GM21390 (cell line): Measurements from ENCODE around the gene SUSD5.
"Not testable (repeated sequence)": the region's sequence is repeated elsewhere in the genome, so short reads cannot be mapped to it uniquely, and the experiment has no call there.

Experiments
- ATAC-seq: cut with Tn5 transposase; IDR thresholded peaks from one replicate; pipeline ENCODE4 v1.9.1; 2021; ENCODE audit not compliant: unreplicated experiment

Gene SUSD5

DNA sequence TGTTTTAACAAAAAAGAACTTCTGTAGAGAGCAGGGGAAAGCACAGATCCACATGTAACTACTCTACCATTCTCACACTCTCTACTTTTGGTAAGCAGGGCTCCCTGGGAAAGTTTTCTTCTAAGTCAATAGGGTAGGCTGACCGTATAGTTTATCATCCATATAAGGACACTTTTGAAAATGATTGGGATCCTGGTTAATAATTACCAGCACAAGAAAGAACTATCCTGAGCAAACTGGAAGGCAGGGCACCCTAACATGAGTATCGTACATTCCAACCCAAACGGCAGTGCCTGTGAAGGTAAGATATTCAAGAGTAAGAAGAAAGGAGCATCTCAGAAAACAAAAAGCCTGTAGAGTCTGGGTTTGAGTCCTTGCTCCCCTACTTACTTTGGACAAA lies 22.1 kb downstream of the SUSD5 start:
- no peak for ATAC-seq

DNA sequence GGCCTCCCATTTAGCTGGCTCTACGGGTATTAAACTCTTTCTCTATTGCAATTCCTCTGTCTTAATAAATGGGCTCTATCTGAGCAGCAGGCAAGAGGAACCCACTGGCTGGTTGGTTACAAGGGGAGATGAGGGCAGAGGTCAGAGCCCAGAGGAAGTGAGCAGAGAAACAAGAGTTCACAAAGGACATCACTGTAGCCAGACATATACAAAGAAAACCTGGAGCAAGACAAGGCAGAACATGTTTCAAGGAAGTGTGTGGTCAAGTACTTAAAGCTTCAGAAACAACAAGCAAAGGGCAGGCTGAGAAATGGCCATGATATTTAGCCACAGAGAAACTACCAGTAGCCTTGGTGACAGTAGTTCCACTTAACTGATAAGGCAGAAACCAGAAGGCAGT lies 24.3 kb downstream of the SUSD5 start:
- ATAC-seq: no peak

DNA sequence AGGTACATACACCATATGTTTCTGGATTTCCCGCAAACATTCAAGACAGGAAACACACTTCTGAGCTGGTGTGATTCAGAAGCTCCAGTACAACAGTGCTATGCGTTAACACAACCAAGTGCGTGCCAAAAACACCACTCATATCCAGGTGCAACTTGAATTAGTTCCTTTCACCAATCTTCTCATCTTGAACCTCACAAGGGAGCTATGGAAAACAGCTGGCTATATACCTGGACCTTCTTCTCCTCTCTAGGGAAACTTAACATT lies 31.3 kb downstream of the SUSD5 start:
- ATAC-seq: no peak

DNA sequence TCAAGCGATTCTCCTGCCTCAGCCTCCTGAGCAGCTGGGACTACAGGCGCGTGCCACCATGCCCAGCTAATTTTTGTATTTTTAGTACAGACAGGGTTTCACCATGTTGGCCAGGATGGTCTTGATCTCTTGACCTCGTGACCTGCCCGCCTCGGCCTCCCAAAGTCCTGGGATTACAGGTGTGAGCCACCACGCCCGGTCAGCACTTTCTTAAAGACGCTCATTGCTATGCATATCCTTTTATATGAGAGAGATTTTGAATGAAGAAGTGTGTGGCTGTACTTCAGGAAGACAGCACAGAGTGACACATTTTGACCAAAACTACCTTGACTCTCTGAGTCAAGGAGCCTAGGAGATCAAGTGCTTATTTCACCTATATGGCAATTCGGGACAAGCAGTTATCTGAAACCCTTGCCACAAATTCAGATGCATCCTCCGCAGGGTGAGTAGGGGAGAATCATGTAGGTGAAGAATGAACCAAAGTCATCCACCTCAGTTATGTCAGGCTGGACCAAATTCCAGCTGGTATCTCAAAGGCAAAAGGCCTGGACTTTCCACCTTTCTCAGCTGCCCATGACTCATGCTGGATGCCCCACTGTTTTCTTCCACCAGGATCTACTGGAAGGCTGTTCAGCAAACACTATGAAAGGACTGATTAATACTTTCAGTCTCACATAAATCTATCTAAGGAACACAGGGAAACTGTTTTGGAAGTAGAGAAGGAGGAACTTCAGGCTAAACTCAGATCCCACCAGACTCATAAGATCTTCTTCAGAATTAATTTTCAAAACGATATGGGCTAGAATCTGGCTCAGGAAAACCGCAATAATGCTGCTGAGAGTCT lies 31.9 kb downstream of the SUSD5 start:
- no peak for ATAC-seq

DNA sequence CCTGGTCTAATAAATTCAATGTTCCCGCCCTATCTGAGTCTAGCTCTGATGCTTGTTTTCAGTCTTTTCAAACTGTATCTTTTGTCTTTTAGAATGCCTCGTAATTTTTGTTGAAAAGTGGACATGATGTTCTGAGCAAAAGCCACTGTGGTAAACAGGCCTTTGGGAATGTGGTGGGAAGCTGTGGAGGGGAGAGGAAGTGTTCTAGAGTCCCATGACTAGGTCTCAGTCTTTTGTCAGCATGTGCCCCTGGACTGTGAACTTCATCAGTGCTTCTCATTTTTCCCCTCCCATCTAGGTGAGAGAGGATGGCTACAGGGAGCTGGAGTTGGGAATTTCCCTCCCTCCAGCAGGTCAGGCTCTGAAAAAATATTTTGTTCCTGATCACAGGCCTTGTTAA lies 33.7 kb downstream of the SUSD5 start:
- ATAC-seq: no peak

DNA sequence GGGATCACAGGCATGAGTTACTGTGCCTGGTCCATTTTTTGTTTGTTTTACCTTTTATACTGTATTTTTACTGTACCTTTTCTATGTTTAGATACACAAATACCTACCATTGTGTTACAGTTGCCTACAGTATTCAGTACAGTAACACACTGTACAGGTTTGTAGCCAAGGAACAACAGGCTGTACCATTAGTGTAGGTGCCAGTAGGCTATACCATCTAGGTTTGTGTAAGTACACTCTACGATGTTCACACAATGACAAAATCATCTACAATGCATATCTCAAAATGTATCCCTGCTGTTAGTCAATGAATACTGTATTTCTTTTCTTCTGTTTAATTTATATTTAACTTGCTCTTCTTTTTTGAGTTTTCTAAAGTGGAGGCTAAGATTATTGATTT lies 37.0 kb downstream of the SUSD5 start:
- not testable (repeated sequence) for ATAC-seq

DNA sequence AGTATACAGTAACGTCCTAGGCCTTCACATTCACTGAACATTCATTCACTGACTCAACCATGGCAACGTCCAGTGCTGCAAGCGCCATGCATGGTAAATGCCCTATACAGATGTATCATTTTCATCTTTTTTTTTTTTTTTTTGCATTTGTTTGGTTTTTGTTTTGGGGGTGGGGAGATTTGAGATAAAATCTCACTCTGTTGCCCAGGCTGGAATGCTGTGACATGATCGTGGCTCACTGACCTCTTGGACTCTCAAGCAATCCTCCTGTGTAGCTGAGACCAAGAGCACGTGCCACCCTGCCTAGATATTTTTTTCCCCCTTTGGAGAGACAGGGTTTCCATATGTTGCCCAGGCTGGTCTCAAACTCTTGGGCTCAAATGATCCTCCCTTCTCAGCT lies 37.4 kb downstream of the SUSD5 start:
- no peak for ATAC-seq

DNA sequence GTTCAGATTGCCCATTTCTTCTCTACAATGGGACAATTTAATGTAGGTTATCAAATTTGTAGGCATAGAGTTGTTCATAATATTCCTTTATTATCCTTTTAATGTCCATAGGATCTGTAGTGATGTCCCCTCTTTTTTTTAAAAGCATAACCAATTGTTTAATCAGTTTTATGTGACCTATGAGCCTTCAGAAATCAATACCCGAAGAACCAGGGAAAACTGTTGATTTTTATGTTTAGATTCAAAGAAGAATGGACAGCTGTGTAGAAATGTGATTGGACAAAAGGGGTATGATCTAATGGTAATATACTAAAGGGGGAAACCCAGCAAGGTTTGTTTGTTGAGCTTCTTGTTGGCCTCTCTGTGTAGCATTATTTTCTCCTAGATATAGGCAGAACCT lies 39.5 kb downstream of the SUSD5 start:
- no peak for ATAC-seq

DNA sequence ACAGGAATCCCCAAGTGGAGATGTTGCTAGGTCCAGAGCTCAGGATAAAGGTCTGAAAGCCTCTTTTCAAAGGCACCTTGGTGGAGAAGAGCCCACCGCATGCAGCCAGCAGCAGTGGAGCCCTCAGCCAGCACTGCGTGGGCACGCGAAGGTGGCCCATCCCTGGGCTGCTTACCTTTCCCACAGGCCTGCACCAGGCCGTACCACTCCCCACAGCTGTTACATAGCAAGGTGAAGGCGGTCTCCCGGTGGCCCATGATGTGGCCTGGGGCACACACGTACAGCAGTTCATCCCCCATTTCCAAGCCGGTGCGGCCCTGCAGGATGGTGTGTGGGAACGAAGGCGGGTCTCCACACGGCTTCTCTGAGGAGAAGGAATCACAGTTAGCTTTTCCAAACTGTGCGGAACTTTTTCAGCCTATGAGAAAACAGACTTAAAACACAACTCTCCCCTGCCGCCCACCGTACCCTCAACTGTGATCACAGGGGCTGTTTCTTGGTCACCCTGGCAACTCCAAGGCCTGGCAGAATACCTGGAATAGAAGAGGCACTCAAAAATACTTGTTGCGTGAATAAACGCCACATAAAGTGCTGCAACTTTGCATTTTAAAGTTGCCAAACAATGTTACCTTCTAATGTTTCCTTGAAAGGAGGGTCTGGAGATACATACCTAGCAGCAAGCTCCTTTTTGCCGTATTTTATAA lies 43.7 kb downstream of the SUSD5 start:
- no peak for ATAC-seq

DNA sequence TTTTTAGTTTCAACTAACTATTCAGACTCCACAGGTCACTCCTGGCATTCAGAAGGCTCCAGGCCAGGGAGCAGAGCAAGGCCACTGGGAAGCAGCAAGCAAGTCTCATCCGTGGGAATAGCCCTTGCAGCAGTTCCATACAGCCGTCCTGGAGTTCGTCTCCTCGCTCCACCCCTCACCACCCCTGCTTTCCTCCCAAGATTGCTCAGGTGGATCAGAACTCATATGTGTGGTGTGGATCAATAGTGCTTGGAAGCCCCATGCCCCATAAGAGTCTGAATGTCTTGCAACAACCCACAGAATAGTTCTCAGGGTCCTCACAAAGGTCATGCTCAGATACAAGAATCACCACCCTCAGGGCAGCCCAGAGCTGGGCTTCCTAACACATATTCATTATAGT lies 44.5 kb downstream of the SUSD5 start:
- no peak for ATAC-seq

DNA sequence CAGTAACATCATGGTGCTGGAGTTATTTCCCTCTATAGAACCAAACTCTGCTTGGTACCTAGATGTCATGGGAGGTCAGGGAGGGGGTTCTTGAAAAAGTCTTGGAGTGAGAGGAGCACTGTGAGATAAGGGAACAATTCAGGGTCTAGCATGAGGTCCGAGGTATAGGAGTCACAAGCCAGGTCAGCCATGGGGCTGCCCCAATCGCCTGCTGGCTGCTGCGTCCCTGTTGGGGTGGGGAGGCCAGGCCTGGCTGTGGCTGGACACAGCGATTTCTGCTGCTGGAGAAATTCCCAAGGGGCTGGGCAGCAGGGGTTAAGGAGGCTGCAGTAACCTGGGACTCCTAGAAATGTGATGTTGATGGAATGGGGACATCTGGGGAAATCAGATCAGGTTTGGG lies 44.9 kb downstream of the SUSD5 start:
- ATAC-seq: no peak

DNA sequence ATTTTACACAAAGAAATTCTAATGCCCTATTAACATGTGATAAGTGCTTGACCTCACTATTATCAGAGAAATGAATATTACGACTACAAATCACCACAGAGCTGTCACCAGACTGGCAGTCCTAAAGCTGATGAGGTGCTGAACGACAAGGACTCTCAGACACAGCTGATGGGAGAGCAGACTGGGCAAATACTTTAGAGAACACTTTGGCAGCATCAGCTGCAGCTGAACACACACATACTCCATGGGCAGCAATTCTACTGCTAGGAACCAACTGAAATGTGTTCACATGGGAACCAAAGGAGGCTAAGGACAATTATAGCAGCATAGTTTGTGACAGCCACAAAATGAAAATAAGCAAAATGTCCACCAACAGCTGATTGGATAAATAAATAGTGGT lies 45.5 kb downstream of the SUSD5 start:
- ATAC-seq: no peak

DNA sequence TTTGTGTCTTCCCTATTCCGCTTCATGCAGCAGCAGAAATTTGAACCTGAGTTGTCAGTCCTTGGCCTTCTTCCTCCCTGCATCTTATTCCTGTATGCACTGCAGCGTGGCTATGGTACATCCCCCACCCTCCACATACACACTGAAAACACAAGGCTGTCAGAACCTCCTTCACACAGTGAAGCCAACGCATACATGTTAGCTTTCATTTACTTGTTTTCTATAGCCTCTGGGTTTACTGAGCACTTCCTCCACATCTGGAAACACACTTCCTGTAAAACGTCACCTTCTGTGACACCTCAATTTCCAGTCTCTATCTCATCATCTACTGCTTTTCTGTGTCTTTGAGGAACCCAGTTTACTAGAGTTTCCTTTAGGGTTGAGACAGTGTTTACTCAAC lies 47.0 kb downstream of the SUSD5 start:
- no peak for ATAC-seq

DNA sequence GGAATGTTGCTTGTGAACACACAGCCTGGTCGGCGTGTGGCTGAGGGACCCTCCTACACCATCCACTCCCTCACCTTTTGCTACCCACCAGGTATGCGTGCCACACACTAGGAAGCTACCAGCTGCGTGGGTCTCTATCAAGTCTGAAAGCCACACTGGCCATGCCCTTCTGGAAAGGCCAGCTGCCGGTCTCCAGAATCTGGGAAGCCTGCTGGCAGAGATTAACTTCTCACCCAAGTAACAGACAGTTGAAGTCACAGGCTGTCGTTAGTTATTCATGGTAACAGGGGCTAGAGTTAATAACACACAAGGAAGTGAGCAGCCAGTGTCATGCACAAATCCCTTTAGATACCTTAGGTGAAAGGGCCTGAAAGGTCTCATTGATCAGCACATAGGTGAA lies 48.1 kb downstream of the SUSD5 start:
- ATAC-seq: no peak

DNA sequence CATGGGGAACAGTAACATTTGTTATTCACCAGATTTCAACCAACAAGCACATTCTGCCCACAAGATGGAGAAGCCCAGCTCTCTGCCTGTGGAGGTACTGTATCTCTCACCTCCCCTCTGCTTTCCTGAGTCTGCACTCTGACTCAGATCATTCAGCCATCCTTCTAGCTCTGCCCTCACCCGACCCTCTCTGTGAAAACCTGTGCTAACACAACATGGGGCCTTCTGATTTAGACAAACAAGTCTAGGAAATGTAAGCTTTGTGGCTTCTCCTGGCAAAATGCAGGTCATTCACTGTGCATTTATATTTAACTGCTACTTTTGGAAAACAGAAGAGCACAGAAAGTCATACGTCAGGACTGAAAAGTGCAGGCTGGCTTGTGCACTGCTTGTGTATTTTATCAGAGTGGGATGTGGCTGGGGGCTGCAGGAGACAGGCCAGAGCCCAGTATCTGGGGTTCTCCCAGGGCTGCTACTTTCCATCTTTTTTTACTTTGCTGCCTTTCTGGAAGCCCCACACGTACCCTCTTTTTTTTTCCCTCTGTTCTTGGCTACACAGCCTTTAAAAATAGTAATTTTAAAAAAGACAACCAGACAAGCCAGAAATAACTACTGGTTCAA lies 50.8 kb downstream of the SUSD5 start:
- ATAC-seq: no peak

DNA sequence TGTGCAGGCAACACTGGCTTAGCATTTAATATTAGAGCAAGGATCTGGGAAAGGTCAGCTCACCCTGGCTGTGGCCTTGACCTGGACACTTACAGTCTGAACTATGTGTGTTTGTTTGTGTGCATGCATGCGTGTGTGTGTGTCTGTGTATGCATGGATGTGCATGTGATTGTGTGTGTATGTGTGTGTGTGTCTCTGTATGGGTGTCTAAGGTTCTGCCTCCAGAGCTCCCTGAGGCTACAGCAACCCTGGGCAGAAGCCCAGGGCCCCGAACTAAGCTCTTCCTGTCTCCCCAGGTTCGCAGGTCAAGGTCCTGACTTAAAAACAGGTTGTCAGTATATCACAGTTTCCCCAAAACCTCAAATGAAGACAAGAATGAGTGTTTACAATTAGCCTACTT lies 51.3 kb downstream of the SUSD5 start:
- no peak for ATAC-seq

DNA sequence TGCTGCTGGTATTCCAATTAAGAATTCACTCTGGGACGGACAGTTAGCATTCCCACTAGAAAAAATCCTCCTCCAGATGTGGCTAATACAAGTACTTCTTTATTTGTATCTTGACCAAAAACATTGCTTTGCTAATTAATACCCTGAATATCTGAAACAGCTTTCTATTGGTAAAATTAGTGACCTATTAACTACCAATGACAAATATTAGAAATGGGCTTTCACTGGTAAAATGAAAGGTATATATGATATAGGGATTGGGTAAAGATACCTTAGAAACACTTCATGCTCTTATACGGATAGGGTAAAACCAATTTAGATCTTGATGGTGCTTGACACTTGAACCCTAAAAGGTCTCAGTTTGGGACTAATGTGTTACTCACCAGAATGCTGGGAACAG lies 52.5 kb downstream of the SUSD5 start:
- ATAC-seq: no peak

DNA sequence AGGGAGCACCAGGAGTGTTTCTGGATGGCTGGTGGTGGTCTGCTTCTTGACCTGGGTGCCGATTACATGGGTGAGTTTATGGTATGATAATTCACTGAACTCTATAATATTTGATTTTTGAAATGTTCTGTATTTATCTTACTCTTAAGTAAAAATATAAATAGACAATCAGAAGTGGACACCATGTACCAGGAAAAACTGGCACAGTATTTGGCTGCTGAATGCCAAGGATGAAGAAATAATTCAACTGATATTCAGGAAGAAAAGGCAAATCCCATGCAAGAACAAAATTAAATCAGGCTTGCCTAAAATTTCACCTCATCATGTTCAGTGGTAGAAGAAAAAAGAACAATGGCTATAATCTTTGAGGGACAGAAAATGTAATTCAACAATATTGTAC lies 53.2 kb downstream of the SUSD5 start:
- no peak for ATAC-seq

DNA sequence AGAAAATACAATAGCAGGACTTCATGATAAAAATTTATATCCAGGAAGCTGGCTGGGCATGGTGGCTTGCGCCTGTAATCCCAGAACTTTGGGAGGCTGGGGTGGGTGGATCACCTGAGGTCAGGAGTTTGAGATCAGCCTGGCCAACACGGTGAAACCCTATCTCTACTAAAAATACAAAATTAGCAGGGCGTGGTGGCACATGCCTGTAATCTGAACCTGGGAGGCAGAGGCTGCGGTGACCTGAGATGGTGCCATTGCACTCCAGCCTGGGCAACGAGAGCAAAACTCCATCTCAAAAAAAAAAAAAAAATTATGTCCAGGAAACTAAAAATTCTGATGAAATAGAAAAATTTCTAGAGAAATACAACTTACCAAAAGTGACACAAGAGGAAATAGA lies 56.0 kb downstream of the SUSD5 start:
- ATAC-seq: not testable (repeated sequence)

DNA sequence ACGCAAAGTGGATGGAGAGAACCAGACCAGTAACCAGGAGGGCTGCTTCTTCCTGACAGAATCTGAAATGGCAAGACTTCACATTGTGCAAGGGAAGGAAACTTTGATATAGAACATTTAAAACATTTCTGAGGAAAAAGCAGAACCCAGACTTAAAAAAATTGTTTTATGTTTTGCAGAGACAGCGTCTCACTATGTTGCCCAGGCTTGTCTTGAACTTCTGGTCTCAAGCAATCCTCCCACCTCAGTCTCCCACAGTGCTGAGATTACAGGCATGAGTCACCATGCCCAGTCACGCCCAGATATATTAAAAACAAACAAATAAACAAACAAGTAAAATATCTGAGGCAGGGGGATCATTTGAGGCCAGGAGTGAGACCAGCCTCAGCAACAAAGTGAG lies 58.6 kb downstream of the SUSD5 start:
- no peak for ATAC-seq

DNA sequence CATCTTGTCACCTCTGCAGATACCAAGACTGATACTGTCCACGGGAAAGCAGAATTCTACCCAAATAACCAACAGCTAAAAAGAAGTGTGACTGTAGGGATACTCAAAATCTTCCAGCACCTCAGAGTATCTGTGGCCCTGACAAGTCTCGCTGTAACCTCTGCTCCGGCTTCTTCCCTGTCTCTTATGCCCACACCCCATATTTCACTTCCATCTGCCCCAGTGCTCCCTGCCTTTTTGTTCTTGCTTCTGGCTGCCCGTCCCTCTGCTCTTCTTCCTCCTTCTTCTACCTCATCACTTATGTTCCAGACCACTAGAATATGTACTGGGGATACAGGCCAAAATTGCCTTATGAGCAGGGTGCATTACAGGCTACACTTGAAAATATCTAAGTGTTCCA lies 59.4 kb downstream of the SUSD5 start:
- no peak for ATAC-seq

DNA sequence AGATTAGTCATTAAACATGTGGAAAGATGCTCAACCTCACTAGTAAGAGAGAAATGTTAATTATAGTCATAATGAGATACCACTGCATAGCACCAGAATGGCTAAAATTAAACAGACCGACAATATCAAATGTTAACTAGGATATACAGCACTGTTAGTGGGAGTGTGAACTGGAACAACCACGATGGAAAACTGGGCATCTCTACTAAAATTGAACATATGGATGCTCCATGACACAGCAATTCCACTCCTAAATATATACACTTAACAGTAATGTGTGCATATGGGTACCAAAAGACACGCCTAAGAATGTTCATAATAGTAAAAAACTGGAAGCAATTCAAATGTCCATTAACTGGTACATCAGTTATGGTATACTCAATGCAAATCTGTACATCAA lies 63.3 kb downstream of the SUSD5 start:
- ATAC-seq: no peak

DNA sequence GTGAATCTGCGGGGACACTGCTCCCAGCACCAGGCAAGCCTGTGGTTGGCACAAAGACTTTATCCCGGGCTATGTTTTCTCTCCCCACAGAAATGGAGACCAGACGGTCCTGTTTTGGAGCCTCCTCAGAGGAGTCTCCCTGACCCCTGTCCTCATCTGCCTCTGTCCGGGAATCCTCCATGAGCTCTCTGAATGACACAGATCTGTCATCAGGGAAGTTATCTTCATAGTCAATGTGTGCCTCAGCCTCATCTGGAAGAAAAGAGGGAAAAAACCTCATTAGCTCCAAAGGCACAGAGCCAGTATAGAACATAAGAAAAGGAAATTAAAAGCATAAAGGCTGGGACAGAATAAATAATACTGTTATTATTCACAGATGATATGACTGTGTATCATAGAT lies 64.8 kb downstream of the SUSD5 start:
- no peak for ATAC-seq
